Panc1 (cell line): Measurements from ENCODE around the gene FRYL.

Experiments
- POLR2AphosphoS5 ChIP-seq: IDR thresholded peaks from 2 replicates; pipeline ENCODE4 v1.6.1; 2012; ENCODE audit warnings: mild to moderate bottlenecking, low read depth, low read length, moderate library complexity
- SIN3A ChIP-seq: IDR thresholded peaks from 2 replicates; pipeline ENCODE4 v1.6.1; 2012; ENCODE audit warnings: low read depth, mild to moderate bottlenecking, low read length, moderate library complexity, borderline replicate concordance; ENCODE audit not compliant: insufficient read depth
- TCF7L2 ChIP-seq: IDR thresholded peaks from 2 replicates; pipeline ENCODE4 v1.6.1; 2011; ENCODE audit warnings: mild to moderate bottlenecking, low read depth, low read length, inconsistent platforms
- TF ChIP-seq, protein P1 (sequence below): fragments of 450-650 bp; IDR thresholded peaks from 2 replicates; pipeline ENCODE4 v1.5.1; 2017; ENCODE audit warnings: mild to moderate bottlenecking
- TF ChIP-seq, protein P2 (sequence below), 2 experiments: IDR thresholded peaks; 2 replicates each; pipeline ENCODE4 v1.6.1; 2011 to 2012; ENCODE audit warnings: low read depth in 2 of 2, control low read depth in 1 of 2, low read length in 1 of 2, mild to moderate bottlenecking in 1 of 2, moderate library complexity in 1 of 2; ENCODE audit not compliant: insufficient read depth in 1 of 2

GRCh38 chr4:48664938-48665337, 115.1 kb downstream of the FRYL start:
- TF ChIP-seq POLR2AphosphoS5 (no peak), TCF7L2 (no peak), SIN3A (no peak)
- TF ChIP-seq, protein P1, sequence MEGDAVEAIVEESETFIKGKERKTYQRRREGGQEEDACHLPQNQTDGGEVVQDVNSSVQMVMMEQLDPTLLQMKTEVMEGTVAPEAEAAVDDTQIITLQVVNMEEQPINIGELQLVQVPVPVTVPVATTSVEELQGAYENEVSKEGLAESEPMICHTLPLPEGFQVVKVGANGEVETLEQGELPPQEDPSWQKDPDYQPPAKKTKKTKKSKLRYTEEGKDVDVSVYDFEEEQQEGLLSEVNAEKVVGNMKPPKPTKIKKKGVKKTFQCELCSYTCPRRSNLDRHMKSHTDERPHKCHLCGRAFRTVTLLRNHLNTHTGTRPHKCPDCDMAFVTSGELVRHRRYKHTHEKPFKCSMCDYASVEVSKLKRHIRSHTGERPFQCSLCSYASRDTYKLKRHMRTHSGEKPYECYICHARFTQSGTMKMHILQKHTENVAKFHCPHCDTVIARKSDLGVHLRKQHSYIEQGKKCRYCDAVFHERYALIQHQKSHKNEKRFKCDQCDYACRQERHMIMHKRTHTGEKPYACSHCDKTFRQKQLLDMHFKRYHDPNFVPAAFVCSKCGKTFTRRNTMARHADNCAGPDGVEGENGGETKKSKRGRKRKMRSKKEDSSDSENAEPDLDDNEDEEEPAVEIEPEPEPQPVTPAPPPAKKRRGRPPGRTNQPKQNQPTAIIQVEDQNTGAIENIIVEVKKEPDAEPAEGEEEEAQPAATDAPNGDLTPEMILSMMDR = no peak
- TF ChIP-seq, protein P2, sequence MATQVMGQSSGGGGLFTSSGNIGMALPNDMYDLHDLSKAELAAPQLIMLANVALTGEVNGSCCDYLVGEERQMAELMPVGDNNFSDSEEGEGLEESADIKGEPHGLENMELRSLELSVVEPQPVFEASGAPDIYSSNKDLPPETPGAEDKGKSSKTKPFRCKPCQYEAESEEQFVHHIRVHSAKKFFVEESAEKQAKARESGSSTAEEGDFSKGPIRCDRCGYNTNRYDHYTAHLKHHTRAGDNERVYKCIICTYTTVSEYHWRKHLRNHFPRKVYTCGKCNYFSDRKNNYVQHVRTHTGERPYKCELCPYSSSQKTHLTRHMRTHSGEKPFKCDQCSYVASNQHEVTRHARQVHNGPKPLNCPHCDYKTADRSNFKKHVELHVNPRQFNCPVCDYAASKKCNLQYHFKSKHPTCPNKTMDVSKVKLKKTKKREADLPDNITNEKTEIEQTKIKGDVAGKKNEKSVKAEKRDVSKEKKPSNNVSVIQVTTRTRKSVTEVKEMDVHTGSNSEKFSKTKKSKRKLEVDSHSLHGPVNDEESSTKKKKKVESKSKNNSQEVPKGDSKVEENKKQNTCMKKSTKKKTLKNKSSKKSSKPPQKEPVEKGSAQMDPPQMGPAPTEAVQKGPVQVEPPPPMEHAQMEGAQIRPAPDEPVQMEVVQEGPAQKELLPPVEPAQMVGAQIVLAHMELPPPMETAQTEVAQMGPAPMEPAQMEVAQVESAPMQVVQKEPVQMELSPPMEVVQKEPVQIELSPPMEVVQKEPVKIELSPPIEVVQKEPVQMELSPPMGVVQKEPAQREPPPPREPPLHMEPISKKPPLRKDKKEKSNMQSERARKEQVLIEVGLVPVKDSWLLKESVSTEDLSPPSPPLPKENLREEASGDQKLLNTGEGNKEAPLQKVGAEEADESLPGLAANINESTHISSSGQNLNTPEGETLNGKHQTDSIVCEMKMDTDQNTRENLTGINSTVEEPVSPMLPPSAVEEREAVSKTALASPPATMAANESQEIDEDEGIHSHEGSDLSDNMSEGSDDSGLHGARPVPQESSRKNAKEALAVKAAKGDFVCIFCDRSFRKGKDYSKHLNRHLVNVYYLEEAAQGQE (IDR thresholded peaks at IDR 0.05; ENCODE audit: insufficient read depth in 1 of 2, low read depth in 2 of 2, low read length in 1 of 2) = no peak
